Skeletal muscle satellite cell (primary cell): ENCODE data around the gene FAM20C.

ENCODE experiments used
- H3K27me3 ChIP-seq: 2 replicates; pipeline ENCODE4 v1.7.0; 2013; ENCODE audit warnings: low read length; ENCODE audit not compliant: control insufficient read depth, insufficient read depth
- H3K36me3 ChIP-seq: 2 replicates; pipeline ENCODE4 v1.7.0; 2013; ENCODE audit warnings: mild to moderate bottlenecking, control low read depth, low read length; ENCODE audit not compliant: insufficient read depth
- H3K4me1 ChIP-seq: 2 replicates; pipeline ENCODE4 v1.7.0; 2013; ENCODE audit warnings: low read length; ENCODE audit not compliant: control insufficient read depth, insufficient read depth
- H3K4me2 ChIP-seq: 2 replicates; pipeline ENCODE4 v1.7.0; 2013; ENCODE audit warnings: mild to moderate bottlenecking, low read length
- H3K4me3 ChIP-seq: 2 replicates; pipeline ENCODE4 v1.7.0; 2013; ENCODE audit warnings: low read length
- H3K9ac ChIP-seq: 2 replicates; pipeline ENCODE4 v1.7.0; 2013; ENCODE audit warnings: mild to moderate bottlenecking, low read depth, low read length, moderate library complexity
- H3K9me3 ChIP-seq: replicated peaks from 2 replicates; pipeline ENCODE4 v1.7.0; 2013; ENCODE audit warnings: mild to moderate bottlenecking, control low read depth, low read length

The FAM20C gene

DNA sequence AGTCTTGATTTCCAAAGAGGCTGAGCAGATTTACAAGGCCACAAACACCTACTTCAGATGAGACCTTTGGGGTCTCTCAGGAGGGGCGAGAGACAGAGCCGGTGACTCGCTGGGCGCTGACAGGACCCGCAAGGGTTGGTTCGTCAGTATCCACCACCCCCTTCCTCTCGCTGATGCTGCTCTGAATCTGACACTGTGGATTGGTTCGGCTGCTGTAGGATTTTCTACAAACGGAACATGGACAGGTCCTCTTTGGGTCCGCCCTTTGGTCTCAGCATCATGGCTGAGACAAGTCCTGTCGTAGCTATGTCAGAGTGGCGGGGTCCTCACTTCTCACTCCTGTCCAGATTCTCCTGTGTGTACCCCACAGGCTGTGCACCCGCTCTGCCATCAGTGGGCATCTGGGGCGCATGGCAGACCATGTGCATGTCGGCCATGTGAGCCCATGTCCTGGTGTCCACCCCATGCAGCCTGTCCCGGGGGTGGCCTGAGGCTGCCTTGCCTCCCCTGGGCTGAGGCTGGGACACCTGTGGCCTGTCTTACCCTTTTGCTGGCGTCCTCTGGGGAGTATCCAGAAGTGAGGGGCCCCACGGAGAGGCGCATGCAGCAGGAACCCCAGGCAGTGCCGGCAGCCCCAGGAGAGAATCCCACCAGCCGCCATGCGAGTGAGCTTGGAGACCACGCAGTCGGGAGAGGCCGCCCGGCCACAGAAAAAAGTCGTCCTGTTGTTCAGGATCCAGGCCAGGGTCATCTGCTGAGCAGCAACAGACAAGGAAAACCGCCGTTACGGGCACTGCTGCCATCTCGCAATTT lies 21.6 kb upstream of the FAM20C start:
- Histone ChIP-seq H3K27me3 (peaks cover 41% of the 10 kb centered on the region), H3K36me3 (no peaks in the 10 kb centered on the region), H3K4me3 (no peak overlapping the region), H3K4me1 (no peaks in the 10 kb centered on the region), H3K9me3 (no peaks in the 10 kb centered on the region), H3K4me2 (no peak overlapping the region), H3K9ac (no peak overlapping the region)

DNA sequence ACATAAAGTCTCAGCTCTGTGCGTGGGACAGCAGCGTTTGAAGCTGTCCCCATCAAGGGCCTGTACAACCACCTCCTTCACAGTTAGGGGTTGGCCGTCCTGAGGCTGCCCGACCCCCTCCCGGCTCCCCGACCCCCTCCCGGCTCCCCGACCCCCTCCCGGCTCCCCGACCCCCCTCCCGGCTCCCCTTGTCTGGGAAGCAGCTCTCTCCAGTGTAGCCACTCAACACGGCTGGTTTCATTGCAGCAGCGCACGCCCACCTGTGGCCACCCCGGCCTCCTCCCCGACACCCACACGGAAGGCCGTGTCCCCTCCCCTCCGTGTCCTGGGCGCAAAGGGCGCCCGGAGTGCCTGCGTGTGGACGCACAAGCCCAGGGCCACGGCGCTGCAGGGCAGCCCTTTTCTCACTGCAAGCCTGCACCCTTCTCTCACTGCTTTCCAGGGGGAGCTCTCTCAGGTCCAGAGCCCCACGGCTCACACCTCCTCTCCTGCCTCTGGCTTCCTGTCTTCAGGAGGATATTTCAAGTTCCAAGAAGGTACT lies 20.9 kb upstream of the FAM20C start:
- no peak overlapping the region for H3K4me3 ChIP-seq

DNA sequence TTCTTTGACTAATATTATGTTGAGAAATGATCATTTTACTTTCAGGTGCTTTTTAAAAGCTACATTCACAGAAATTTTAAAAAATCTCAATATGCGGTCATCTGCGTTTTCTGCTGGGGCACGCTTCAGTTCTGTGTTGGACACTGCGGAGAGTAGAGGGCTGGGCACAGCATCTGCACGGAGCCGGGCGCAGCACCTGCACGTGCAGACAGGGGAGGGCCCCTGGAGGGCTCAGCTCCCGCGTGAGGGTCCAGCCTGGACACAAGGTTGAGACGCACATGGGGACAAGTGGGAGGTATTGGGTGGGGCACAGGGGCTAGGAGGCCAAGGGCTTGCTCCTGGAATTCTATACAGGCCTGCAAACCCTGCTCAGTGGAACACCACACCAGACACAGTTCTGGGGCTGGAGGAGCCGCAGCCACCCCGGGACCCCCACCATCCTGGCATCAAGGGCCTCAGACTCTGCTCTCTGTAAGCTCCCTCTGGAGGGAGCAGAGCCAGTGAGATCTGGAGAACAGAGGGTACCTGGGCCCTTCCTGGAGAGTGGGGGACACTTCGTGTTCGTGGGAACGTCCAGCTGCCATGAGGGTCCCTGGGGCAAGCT lies 20.4 kb upstream of the FAM20C start:
- Histone ChIP-seq H3K4me3 (no peak overlapping the region), H3K4me1 (no peaks in the 10 kb centered on the region), H3K36me3 (no peaks in the 10 kb centered on the region), H3K9me3 (no peaks in the 10 kb centered on the region), H3K4me2 (no peak overlapping the region), H3K27me3 (peaks cover 38% of the 10 kb centered on the region), H3K9ac (no peak overlapping the region)

More for the DNA sequence above, 20.9 kb upstream of the FAM20C start:
- Histone ChIP-seq H3K27me3 (peaks cover 40% of the 10 kb centered on the region), H3K9me3 (no peaks in the 10 kb centered on the region), H3K9ac (no peak overlapping the region), H3K36me3 (no peaks in the 10 kb centered on the region), H3K4me2 (no peak overlapping the region), H3K4me1 (no peaks in the 10 kb centered on the region)

GRCh38 chr7:173209-173918 lies 19.0 kb upstream of the FAM20C start:
- Histone ChIP-seq H3K4me3 (no peak overlapping the region), H3K9me3 (no peaks in the 10 kb centered on the region), H3K4me1 (no peaks in the 10 kb centered on the region), H3K4me2 (no peak overlapping the region), H3K27me3 (peaks cover 36% of the 10 kb centered on the region), H3K9ac (no peak overlapping the region), H3K36me3 (no peaks in the 10 kb centered on the region)

DNA sequence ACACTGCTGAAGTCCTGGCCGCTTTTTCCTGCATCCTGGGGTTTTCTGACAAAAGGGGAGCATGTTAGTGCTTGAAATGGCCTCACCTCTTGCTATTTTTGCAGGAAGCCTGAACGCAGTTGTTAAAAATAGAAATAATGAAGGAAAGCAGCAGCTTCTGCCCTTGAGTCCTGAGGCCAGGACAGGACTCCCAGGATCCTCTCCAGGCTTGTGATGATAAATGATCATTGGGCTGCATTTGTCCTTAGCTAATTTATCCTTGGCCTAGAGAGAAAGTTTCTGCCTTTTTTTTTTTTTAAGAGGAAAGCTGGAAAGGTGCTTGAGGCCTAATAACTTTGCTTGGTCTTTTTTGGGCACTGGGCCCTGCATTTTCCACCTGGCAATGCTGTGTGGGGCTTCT lies 17.7 kb upstream of the FAM20C start:
- Histone ChIP-seq H3K9me3 (no peaks in the 10 kb centered on the region), H3K4me1 (no peaks in the 10 kb centered on the region), H3K9ac (no peak overlapping the region), H3K36me3 (no peaks in the 10 kb centered on the region), H3K4me3 (no peak overlapping the region), H3K27me3 (peaks cover 38% of the 10 kb centered on the region), H3K4me2 (no peak overlapping the region)

- Histone ChIP-seq H3K4me3 (no peak overlapping the region), H3K36me3 (no peaks in the 10 kb centered on the region), H3K4me1 (no peaks in the 10 kb centered on the region), H3K27me3 (peaks cover 38% of the 10 kb centered on the region), H3K4me2 (no peak overlapping the region), H3K9me3 (no peaks in the 10 kb centered on the region), H3K9ac (no peak overlapping the region)
Observed at GRCh38 chr7:175955-176354, 16.4 kb upstream of the FAM20C start.

DNA sequence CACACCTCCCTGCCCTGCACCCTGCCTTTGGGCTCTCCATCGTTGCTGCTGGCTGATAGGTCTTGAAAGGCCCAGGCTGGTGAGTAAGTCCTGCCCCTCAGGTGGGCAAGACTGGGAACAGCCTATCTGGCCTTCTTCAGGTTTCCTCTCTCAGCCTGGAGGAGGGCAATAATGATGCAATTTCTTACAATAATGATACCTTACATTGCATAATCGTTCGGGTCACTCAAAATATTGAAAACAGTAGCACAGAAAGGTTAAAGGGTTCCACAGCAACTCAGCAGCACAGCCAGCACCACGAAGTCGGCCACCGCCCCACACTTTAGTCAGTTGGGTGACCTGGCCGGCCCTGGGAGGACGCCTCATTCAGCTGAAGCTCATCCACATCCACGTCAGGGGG lies 16.0 kb upstream of the FAM20C start:
- no peak overlapping the region for H3K9ac ChIP-seq
- peaks cover 41% of the 10 kb centered on the region for H3K27me3 ChIP-seq
- no peak overlapping the region for H3K4me2 ChIP-seq
- no peaks in the 10 kb centered on the region for H3K4me1 ChIP-seq
- no peaks in the 10 kb centered on the region for H3K9me3 ChIP-seq
- no peak overlapping the region for H3K4me3 ChIP-seq
- H3K36me3 ChIP-seq: no peaks in the 10 kb centered on the region

GRCh38 chr7:176786-177459 lies 15.4 kb upstream of the FAM20C start:
- Histone ChIP-seq H3K27me3 (peaks cover 46% of the 10 kb centered on the region), H3K4me2 (no peak overlapping the region), H3K36me3 (no peaks in the 10 kb centered on the region), H3K9me3 (no peaks in the 10 kb centered on the region), H3K4me1 (no peaks in the 10 kb centered on the region), H3K4me3 (no peak overlapping the region), H3K9ac (no peak overlapping the region)

GRCh38 chr7:178444-178843 lies 13.9 kb upstream of the FAM20C start:
- H3K27me3 ChIP-seq: peaks cover 55% of the 10 kb centered on the region
- H3K4me1 ChIP-seq: no peaks in the 10 kb centered on the region
- H3K4me2 ChIP-seq: no peak overlapping the region
- no peaks in the 10 kb centered on the region for H3K36me3 ChIP-seq
- H3K9me3 ChIP-seq: no peaks in the 10 kb centered on the region
- no peak overlapping the region for H3K4me3 ChIP-seq
- no peak overlapping the region for H3K9ac ChIP-seq

DNA sequence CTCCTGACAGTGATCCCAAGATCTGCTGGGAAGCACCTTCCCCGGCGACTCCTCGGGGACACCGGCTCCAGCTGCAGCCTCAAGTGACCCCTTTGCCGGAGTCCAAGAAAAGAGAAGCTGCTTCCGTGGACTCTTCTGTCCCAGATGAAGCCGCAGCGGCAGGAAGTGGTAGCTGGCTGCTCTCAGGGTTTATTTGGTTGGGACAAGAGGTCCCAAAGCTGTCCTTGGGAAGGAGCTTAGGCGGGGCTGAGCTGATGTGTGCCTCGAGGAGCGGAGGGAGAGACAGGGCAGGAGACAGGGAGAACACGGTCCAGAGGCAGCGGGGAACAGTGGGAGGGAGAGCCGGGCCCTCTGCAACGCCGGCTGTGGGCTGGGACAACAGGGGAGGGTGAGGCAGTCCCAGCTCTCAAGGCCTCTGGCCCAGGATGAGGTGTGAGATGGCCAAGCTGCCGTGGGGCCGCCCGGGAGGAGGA lies 13.1 kb upstream of the FAM20C start:
- no peak overlapping the region for H3K9ac ChIP-seq

More for the DNA sequence above, 13.1 kb upstream of the FAM20C start:
- H3K36me3 ChIP-seq: no peaks in the 10 kb centered on the region
- peaks cover 61% of the 10 kb centered on the region for H3K27me3 ChIP-seq
- no peaks in the 10 kb centered on the region for H3K9me3 ChIP-seq
- H3K4me1 ChIP-seq: no peaks in the 10 kb centered on the region
- H3K4me2 ChIP-seq: no peak overlapping the region
- no peak overlapping the region for H3K4me3 ChIP-seq
